Measurements from ENCODE around the gene ZSCAN12. TPM values are rescaled to one million over a fixed set of nuclear protein-coding genes. Genes with fewer than 3 reads are reported as not detected.

ZSCAN12 gene
- polyA plus RNA-seq, 1 donor from 2014 or later, result 20.3 TPM

Small RNAs within 50 kb of the gene (small RNA-seq; reads per million reads assigned to genes)
- gene RNU2-45P, result 0 reads per million in 3 experiments

Other genes with a start within 250 kb of the ZSCAN12 start
- 102 and 113 TPM in 2 replicates for gene ZSCAN9, start 174.5 kb downstream of the ZSCAN12 start, polyA plus RNA-seq
- 8.3 and 12.6 TPM in 2 replicates for gene ZKSCAN4, start 147.5 kb downstream of the ZSCAN12 start, polyA plus RNA-seq
- gene NKAPL, start 140.4 kb downstream of the ZSCAN12 start, polyA plus RNA-seq, result not detected in 2 replicates
- 86.9 and 91.2 TPM in 2 replicates for gene ZSCAN26, start 132.6 kb downstream of the ZSCAN12 start, polyA plus RNA-seq
- gene PGBD1, start 118.2 kb downstream of the ZSCAN12 start, polyA plus RNA-seq, result 32.3 and 34.6 TPM in 2 replicates
- 2.6 and 7.5 TPM in 2 replicates for gene ZSCAN31, start 63.6 kb downstream of the ZSCAN12 start, polyA plus RNA-seq
- gene ZKSCAN3, start 49.8 kb downstream of the ZSCAN12 start, polyA plus RNA-seq, result 14.9 and 15.8 TPM in 2 replicates
- 14.7 and 17.4 TPM in 2 replicates for gene ZSCAN23, start 43.7 kb upstream of the ZSCAN12 start, polyA plus RNA-seq
- not detected in 2 replicates for gene GPX6, start 116.0 kb upstream of the ZSCAN12 start, polyA plus RNA-seq
- not detected in 2 replicates for gene GPX5, start 126.1 kb upstream of the ZSCAN12 start, polyA plus RNA-seq

Data from neural cell (in vitro differentiated cells).